Measurements from ENCODE around the gene SLX4IP.

The SLX4IP gene

DNA sequence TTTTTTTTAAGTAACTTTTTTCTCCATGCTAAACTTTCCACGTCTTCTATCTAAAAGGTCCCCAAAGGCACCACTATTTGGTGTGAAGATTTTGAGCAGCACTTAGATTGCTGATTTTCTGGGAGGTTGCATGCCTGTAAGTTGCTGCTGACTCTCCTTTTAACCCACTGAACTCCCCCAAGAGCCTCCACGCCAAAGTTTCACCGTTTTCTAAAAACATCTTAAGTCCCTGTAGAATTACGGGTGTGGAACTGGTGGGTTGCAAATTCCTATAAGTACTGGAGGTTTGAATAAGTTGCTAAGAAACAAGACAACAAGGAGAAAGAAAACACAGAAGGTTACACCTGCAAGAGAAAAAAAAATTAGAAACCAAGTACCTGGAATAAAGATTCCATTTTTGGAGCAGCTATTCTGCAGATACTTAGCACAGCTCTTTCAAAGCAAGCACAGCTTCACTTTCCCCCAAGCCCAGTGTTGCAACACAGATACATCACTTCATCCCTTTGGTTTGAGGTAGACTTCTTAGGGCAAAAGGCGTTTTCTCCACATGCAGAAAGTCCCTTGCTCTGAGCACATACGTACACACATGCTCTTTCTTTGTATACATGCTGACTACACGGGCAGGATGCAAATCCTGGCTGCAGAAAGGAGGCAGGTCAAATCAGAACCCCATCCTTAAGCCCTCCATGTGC is 233.7 kb downstream of the SLX4IP start:
- no peak for DNase-seq (ENCODE audit: low read depth in 1 of 2, low spot score in 1 of 2)
- Histone ChIP-seq H3K4me3 (replicated peaks; ENCODE audit: insufficient read depth, low read length) (no peak overlapping the region), H3K27me3 (ENCODE audit: insufficient read depth, poor library complexity, severe bottlenecking) (no peaks in the 10 kb centered on the region), H3K27ac (replicated peaks) (no peak overlapping the region)
- TF ChIP-seq GABPA (IDR thresholded peaks at IDR 0.05; ENCODE audit: low read depth): no peak
- TF ChIP-seq, protein P1, sequence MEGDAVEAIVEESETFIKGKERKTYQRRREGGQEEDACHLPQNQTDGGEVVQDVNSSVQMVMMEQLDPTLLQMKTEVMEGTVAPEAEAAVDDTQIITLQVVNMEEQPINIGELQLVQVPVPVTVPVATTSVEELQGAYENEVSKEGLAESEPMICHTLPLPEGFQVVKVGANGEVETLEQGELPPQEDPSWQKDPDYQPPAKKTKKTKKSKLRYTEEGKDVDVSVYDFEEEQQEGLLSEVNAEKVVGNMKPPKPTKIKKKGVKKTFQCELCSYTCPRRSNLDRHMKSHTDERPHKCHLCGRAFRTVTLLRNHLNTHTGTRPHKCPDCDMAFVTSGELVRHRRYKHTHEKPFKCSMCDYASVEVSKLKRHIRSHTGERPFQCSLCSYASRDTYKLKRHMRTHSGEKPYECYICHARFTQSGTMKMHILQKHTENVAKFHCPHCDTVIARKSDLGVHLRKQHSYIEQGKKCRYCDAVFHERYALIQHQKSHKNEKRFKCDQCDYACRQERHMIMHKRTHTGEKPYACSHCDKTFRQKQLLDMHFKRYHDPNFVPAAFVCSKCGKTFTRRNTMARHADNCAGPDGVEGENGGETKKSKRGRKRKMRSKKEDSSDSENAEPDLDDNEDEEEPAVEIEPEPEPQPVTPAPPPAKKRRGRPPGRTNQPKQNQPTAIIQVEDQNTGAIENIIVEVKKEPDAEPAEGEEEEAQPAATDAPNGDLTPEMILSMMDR (IDR thresholded peaks at IDR 0.05; ENCODE audit: insufficient read depth, low read length): no peak
- TF ChIP-seq SPI1 (IDR thresholded peaks at IDR 0.05; ENCODE audit: borderline replicate concordance, low read depth): no peak
- TF ChIP-seq REST (IDR thresholded peaks at IDR 0.05; ENCODE audit: insufficient replicate concordance, low read depth): no peak
- TF ChIP-seq POLR2AphosphoS5 (IDR thresholded peaks at IDR 0.05; ENCODE audit: low read depth): no peak

DNA sequence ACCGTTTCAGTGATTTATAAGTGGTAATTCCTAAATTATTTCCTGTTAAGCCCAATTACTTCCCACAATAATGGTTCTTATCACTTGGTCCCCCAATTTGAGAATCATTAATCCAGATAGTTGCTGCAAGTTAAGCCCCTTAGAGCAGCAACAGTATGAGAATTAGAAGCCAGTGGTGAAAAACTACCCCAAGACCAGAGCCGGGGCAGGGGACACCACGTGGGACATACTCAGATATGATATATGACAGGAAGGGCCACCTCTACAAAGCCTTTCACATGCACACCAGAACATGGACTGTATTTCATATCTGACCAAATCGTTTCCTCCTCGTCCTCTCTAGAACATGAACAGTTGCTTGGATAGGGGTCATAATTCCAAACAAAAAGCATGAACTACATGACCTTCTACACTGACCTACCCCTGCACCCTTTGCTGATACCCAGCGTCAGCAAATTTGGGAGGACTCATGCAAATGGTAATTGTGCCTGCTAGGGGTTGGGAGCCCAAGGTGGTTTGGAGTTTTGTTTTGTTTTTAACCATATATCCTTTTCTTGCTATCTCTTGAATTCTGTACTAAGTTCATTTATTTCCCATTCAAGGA is 234.8 kb downstream of the SLX4IP start:
- no peak overlapping the region for H3K27ac ChIP-seq (replicated peaks)

More for the DNA sequence above, 234.8 kb downstream of the SLX4IP start:
- DNase-seq (ENCODE audit: low read depth in 1 of 2, low spot score in 1 of 2): no peak
- no peaks in the 10 kb centered on the region for H3K27me3 ChIP-seq (ENCODE audit: insufficient read depth, poor library complexity, severe bottlenecking)
- H3K4me3 ChIP-seq (replicated peaks; ENCODE audit: insufficient read depth, low read length): no peak overlapping the region
- TF ChIP-seq GABPA (IDR thresholded peaks at IDR 0.05; ENCODE audit: low read depth): no peak
- no peak for TF ChIP-seq POLR2AphosphoS5 (IDR thresholded peaks at IDR 0.05; ENCODE audit: low read depth)
- TF ChIP-seq, protein P1 (IDR thresholded peaks at IDR 0.05; ENCODE audit: insufficient read depth, low read length): no peak
- no peak for TF ChIP-seq REST (IDR thresholded peaks at IDR 0.05; ENCODE audit: insufficient replicate concordance, low read depth)
- TF ChIP-seq SPI1 (IDR thresholded peaks at IDR 0.05; ENCODE audit: borderline replicate concordance, low read depth): no peak
